MM.1S (cell line): Measurements from ENCODE around the gene SLAIN2.

Experiments used
- DNase-seq: peaks from one replicate; pipeline ENCODE4 v3.0.0-alpha.2; 2015
- H2AFZ ChIP-seq: fragments of 300-600 bp; sonication (generic); 2 replicates; pipeline ENCODE4 v1.6.0; 2016; ENCODE audit warnings: antibody characterized with exemption, low read length
- H3F3A ChIP-seq: fragments of 300-600 bp; sonication (generic); 2 replicates; pipeline ENCODE4 v1.6.1; 2016; ENCODE audit warnings: mild to moderate bottlenecking, antibody characterized with exemption, low read length, moderate library complexity, mixed read lengths; ENCODE audit not compliant: insufficient read depth
- H3K27ac ChIP-seq: fragments of 300-600 bp; sonication (generic); 2 replicates; pipeline ENCODE4 v1.5.1; 2016; ENCODE audit warnings: mild to moderate bottlenecking, low read length
- H3K27me3 ChIP-seq: fragments of 300-600 bp; sonication (generic); replicated peaks from 2 replicates; pipeline ENCODE4 v1.6.0; 2016; ENCODE audit warnings: low read length; ENCODE audit not compliant: insufficient read depth
- H3K36me3 ChIP-seq: fragments of 300-600 bp; sonication (generic); replicated peaks from 2 replicates; pipeline ENCODE4 v1.6.1; 2016; ENCODE audit warnings: mild to moderate bottlenecking, low read length, mixed read lengths; ENCODE audit not compliant: insufficient read depth
- H3K4me1 ChIP-seq: fragments of 300-600 bp; sonication (generic); 2 replicates; pipeline ENCODE4 v1.6.1; 2016; ENCODE audit warnings: low read length, mixed read lengths
- H3K4me2 ChIP-seq: fragments of 300-600 bp; sonication (generic); 2 replicates; pipeline ENCODE4 v1.6.0; 2016; ENCODE audit warnings: low read depth, low read length
- H3K4me3 ChIP-seq: fragments of 300-600 bp; sonication (generic); 2 replicates; pipeline ENCODE4 v1.5.1; 2016; ENCODE audit warnings: low read length, mixed read lengths
- H3K79me2 ChIP-seq: fragments of 300-600 bp; sonication (generic); 2 replicates; pipeline ENCODE4 v1.6.1; 2016; ENCODE audit warnings: mixed run types, low read length, mixed read lengths
- H3K9ac ChIP-seq: fragments of 300-600 bp; sonication (generic); 2 replicates; pipeline ENCODE4 v1.6.1; 2016; ENCODE audit warnings: low read length, mixed read lengths
- H3K9me2 ChIP-seq: fragments of 300-600 bp; sonication (generic); replicated peaks from 2 replicates; pipeline ENCODE4 v1.6.1; 2016; ENCODE audit warnings: mild to moderate bottlenecking, low read length, mixed read lengths; ENCODE audit not compliant: insufficient read depth
- H3K9me3 ChIP-seq: fragments of 300-600 bp; sonication (generic); replicated peaks from 2 replicates; pipeline ENCODE4 v1.6.1; 2016; ENCODE audit warnings: mild to moderate bottlenecking, low read length, mixed read lengths; ENCODE audit not compliant: insufficient read depth
- H4K20me1 ChIP-seq: fragments of 300-600 bp; sonication (generic); 2 replicates; pipeline ENCODE4 v1.6.1; 2016; ENCODE audit warnings: mild to moderate bottlenecking, low read length, moderate library complexity, mixed read lengths; ENCODE audit not compliant: insufficient read depth
- CTCF ChIP-seq: fragments of 300-600 bp; sonication (generic); IDR thresholded peaks from 2 replicates; pipeline ENCODE4 v1.5.1; 2016; ENCODE audit warnings: antibody characterized with exemption, low read length, mixed read lengths
- EZH2 ChIP-seq: fragments of 300-600 bp; sonication (generic); optimal IDR thresholded peaks from 2 replicates; pipeline ENCODE3; 2017; ENCODE audit warnings: low read depth, mild to moderate bottlenecking, antibody characterized with exemption, low read length, mixed read lengths
- EZH2phosphoT487 ChIP-seq: fragments of 300-600 bp; sonication (generic); IDR thresholded peaks from 2 replicates; pipeline ENCODE4 v1.6.1; 2018; ENCODE audit warnings: antibody characterized with exemption, low read length

SLAIN2 gene

GRCh38 chr4:48342606-48342880 lies 1.2 kb downstream of the SLAIN2 start:
- Histone ChIP-seq H2AFZ (no peak overlapping the region), H3K4me3 (peak overlapping the region; percentile 95), H3F3A (peaks cover 12% of the 10 kb centered on the region; the same call in 1 of the 2 replicates), H3K9me2 (no peaks in the 10 kb centered on the region), H4K20me1 (no peaks in the 10 kb centered on the region), H3K9ac (peak overlapping the region; percentile 87; the same call in 1 of the 2 replicates), H3K4me2 (peak overlapping the region; percentile 97), H3K36me3 (no peaks in the 10 kb centered on the region), H3K79me2 (peaks cover 59% of the 10 kb centered on the region), H3K9me3 (no peaks in the 10 kb centered on the region), H3K4me1 (peaks cover 23% of the 10 kb centered on the region), H3K27me3 (no peaks in the 10 kb centered on the region), H3K27ac (no peak overlapping the region)
- DNase-seq, result peak; percentile 22
- TF ChIP-seq EZH2phosphoT487 (no peak), CTCF (no peak), EZH2 (no peak)

GRCh38 chr4:48343035-48343434 lies 1.7 kb downstream of the SLAIN2 start:
- Histone ChIP-seq H3K27ac (no peak overlapping the region), H3K9ac (no peak overlapping the region), H3K4me1 (peaks cover 18% of the 10 kb centered on the region), H4K20me1 (no peaks in the 10 kb centered on the region), H2AFZ (no peak overlapping the region), H3K36me3 (no peaks in the 10 kb centered on the region), H3F3A (0 out of 2 replicates have a peak, but pooled peaks cover 8% of the 10 kb centered on the region), H3K4me3 (peak overlapping the region; percentile 95; the same call in 1 of the 2 replicates), H3K9me2 (no peaks in the 10 kb centered on the region), H3K79me2 (peaks cover 63% of the 10 kb centered on the region), H3K9me3 (no peaks in the 10 kb centered on the region), H3K27me3 (no peaks in the 10 kb centered on the region), H3K4me2 (peak overlapping the region; percentile 97; the same call in 1 of the 2 replicates)
- no peak for DNase-seq
- TF ChIP-seq EZH2phosphoT487 (no peak), EZH2 (no peak), CTCF (no peak)

GRCh38 chr4:48343551-48343950 lies 2.2 kb downstream of the SLAIN2 start:
- Histone ChIP-seq H3K9ac (no peak overlapping the region), H3K36me3 (no peaks in the 10 kb centered on the region), H3K27me3 (no peaks in the 10 kb centered on the region), H3K9me2 (no peaks in the 10 kb centered on the region), H4K20me1 (no peaks in the 10 kb centered on the region), H3K79me2 (peaks cover 67% of the 10 kb centered on the region), H3K4me1 (0 out of 2 replicates have a peak, but pooled peaks cover 15% of the 10 kb centered on the region), H3K4me3 (no peak overlapping the region), H2AFZ (no peak overlapping the region), H3F3A (0 out of 2 replicates have a peak, but pooled peaks cover 8% of the 10 kb centered on the region), H3K27ac (no peak overlapping the region), H3K9me3 (no peaks in the 10 kb centered on the region), H3K4me2 (peak overlapping the region; percentile 97; the same call in 1 of the 2 replicates)
- DNase-seq, result no peak
- TF ChIP-seq EZH2phosphoT487 (no peak), CTCF (no peak), EZH2 (no peak)
